GM12878 (cell line): ENCODE results near the gene TM4SF1. TPM values are rescaled to one million over a fixed set of nuclear protein-coding genes. Genes with fewer than 3 reads are reported as not detected.

Experiments
- ATAC-seq: fragments of 200-7000 bp; cut with Tn5 transposase; 3 replicates; pipeline ENCODE4 v1.9.1; 2020; ENCODE audit warnings: mild to moderate bottlenecking, moderate library complexity
- BruUV-seq: library from RNA; stranded (reverse); fragments of 400-500 nt; replicated peaks from 2 replicates; lab custom pipeline; 2021; lab: Mats Ljungman, UMichigan
- CTCF ChIA-PET: fragments of 300-600 bp; sonication (Branson Sonifier 250); formaldehyde crosslinking; extraction: SDS; loops from one replicate; lab custom pipeline; 2021; ENCODE audit warnings: inconsistent platforms; lab: Yijun Ruan, JAX
- POLR2A ChIA-PET: fragments of 350-600 bp; formaldehyde crosslinking; extraction: SDS; loops from one replicate; lab custom pipeline; 2021; ENCODE audit warnings: inconsistent platforms; lab: Charles Lee
- RAD21 ChIA-PET: fragments of 300-600 bp; sonication (Branson Sonifier 250); formaldehyde crosslinking; loops from one replicate; lab custom pipeline; 2023; ENCODE audit warnings: antibody characterized with exemption; ENCODE audit not compliant: unreplicated experiment; lab: Charles Lee
- SMC1A ChIA-PET: fragments of 300-600 bp; sonication (Branson Sonifier 250); formaldehyde crosslinking; loops from one replicate; lab custom pipeline; 2023; ENCODE audit not compliant: unreplicated experiment, uncharacterized antibody; lab: Charles Lee
- DNase-seq: peaks from one replicate; pipeline ENCODE4 v3.0.0-alpha.2; 2011; ENCODE audit warnings: low read depth, low spot score
- FAIRE-seq: peaks from 3 replicates; lab custom pipeline; 2011; peaks lifted over from hg19 to GRCh38; lab: Jason Lieb, UNC
- H2AFZ ChIP-seq: 2 replicates; pipeline ENCODE4 v1.6.0; 2011; ENCODE audit warnings: low read depth, low read length, control low read depth; ENCODE audit not compliant: control insufficient read depth
- H3K27ac ChIP-seq: 2 replicates; pipeline ENCODE4 v1.5.1; 2011; ENCODE audit warnings: control low read depth; ENCODE audit not compliant: control insufficient read depth, insufficient read depth
- H3K27me3 ChIP-seq, 2 experiments: replicated peaks in 1 of 2; 2 replicates each; pipeline versions ENCODE4 v1.6.0 to v1.6.1; 2011; ENCODE audit warnings: low read length in 1 of 2; ENCODE audit not compliant: control insufficient read depth in 2 of 2, insufficient read depth in 2 of 2
- H3K36me3 ChIP-seq, 2 experiments: 2 replicates each; pipeline ENCODE4 v1.5.1; 2011; ENCODE audit warnings: low read length in 1 of 2; ENCODE audit not compliant: control insufficient read depth in 2 of 2, insufficient read depth in 2 of 2
- H3K4me1 ChIP-seq: 2 replicates; pipeline ENCODE4 v1.6.1; 2011; ENCODE audit warnings: mild to moderate bottlenecking, low read length, moderate library complexity, mixed read lengths; ENCODE audit not compliant: control insufficient read depth, insufficient read depth
- H3K4me2 ChIP-seq: 2 replicates; pipeline ENCODE4 v1.6.0; 2011; ENCODE audit warnings: control low read depth; ENCODE audit not compliant: control insufficient read depth, insufficient read depth
- H3K4me3 ChIP-seq: fragments of 200-600 bp; sonication (generic); 2 replicates; pipeline ENCODE4 v1.5.1; 2016
- H3K79me2 ChIP-seq: 2 replicates; pipeline ENCODE4 v1.6.0; 2011; ENCODE audit warnings: low read length; ENCODE audit not compliant: control insufficient read depth, insufficient read depth
- H3K9ac ChIP-seq: 2 replicates; pipeline ENCODE4 v1.8.0; 2011; ENCODE audit warnings: low read length, control low read depth, mixed read lengths; ENCODE audit not compliant: control insufficient read depth, insufficient read depth
- H3K9me3 ChIP-seq: replicated peaks from 3 replicates; pipeline ENCODE4 v1.5.1; 2011; ENCODE audit warnings: mild to moderate bottlenecking, low read length; ENCODE audit not compliant: control insufficient read depth, insufficient read depth
- H4K20me1 ChIP-seq: 2 replicates; pipeline ENCODE4 v1.6.0; 2011; ENCODE audit not compliant: control insufficient read depth, insufficient read depth
- DPF2 ChIP-seq: fragments of 450-650 bp; IDR thresholded peaks from 2 replicates; pipeline ENCODE4 v1.6.1; 2017; ENCODE audit warnings: mild to moderate bottlenecking
- HCFC1 ChIP-seq: fragments of 150-350 bp; IDR thresholded peaks from 2 replicates; pipeline ENCODE4 v1.6.1; 2014; ENCODE audit warnings: low read length
- KAT2A ChIP-seq: conservative IDR thresholded peaks from 2 replicates; pipeline ENCODE4 v1.6.1; 2011; ENCODE audit warnings: low read depth, low read length; ENCODE audit not compliant: control insufficient read depth
- KLF5 ChIP-seq: fragments of 450-650 bp; IDR thresholded peaks from 2 replicates; pipeline ENCODE4 v1.6.1; 2014; ENCODE audit warnings: mild to moderate bottlenecking; ENCODE audit not compliant: partially characterized antibody
- MEF2A ChIP-seq: IDR thresholded peaks from 2 replicates; pipeline ENCODE4 v1.6.1; 2011; ENCODE audit warnings: low read depth, mild to moderate bottlenecking, low read length, moderate library complexity; ENCODE audit not compliant: insufficient read depth
- POLR2A ChIP-seq: IDR thresholded peaks from 2 replicates; pipeline ENCODE4 v1.6.1; 2011; ENCODE audit warnings: low read depth, mild to moderate bottlenecking, low read length
- SMC3 ChIP-seq: IDR thresholded peaks from 2 replicates; pipeline ENCODE4 v1.6.1; 2011; ENCODE audit warnings: low read length, improper control_type of control experiment, borderline replicate concordance
- SUPT20H ChIP-seq: IDR thresholded peaks from 2 replicates; pipeline ENCODE4 v1.6.1; 2011; ENCODE audit warnings: low read depth, mild to moderate bottlenecking, low read length, moderate library complexity, borderline replicate concordance; ENCODE audit not compliant: control insufficient read depth
- TBL1XR1 ChIP-seq: IDR thresholded peaks from 2 replicates; pipeline ENCODE4 v1.6.1; 2012; ENCODE audit warnings: low read depth, low read length, improper control_type of control experiment
- ZBTB4 ChIP-seq: fragments of 450-650 bp; formaldehyde crosslinking; IDR thresholded peaks from 2 replicates; pipeline ENCODE4 v1.4.0; 2022; ENCODE audit warnings: mild to moderate bottlenecking, moderate library complexity
- WGBS: methylation state at CpG from one replicate; pipeline ENCODE4 v1.1.6; 2016; ENCODE audit warnings: low lambda C conversion rate; ENCODE audit not compliant: insufficient replicate concordance, insufficient coverage; ENCODE audit errors: missing lambda C conversion rate; 5-methylcytosine and 5-hydroxymethylcytosine counted together
- in situ Hi-C: fragments of 300-500 bp; cut with MboI; formaldehyde crosslinking; loops from 9 replicates; pipeline ENCODE4 v1.14.3; 2018; ENCODE audit warnings: mixed read lengths
- intact Hi-C: fragments of 100-400 bp; cut with micrococcal nuclease; formaldehyde crosslinking; loops from one replicate; pipeline ENCODE4 v1.14.2; 2022; ENCODE audit not compliant: unreplicated experiment
- polyA plus RNA-seq, 11 experiments: library from polyadenylated mRNA; depleted of rRNA in 4 of 11; unstranded in 6 of 11; stranded (reverse) in 5 of 11; fragments of >200 nt; fragmentation: Nextera tagmentation in 4 of 11; fragmentation: Illumina TruSeq in 1 of 11; extraction: Ambion mirVana in 4 of 11; extraction: Trizol in 1 of 11; gene quantifications; 1 replicate in 1 of 11; 2 replicates in 10 of 11; pipeline versions ENCODE4 v1.2.1 to v1.2.3, GENCODE V29; 2011 to 2016; ENCODE audit warnings: inconsistent platforms in 2 of 11, missing spikeins in 2 of 11, low read depth in 1 of 11
- total RNA-seq, 4 experiments: library from RNA; depleted of rRNA in 3 of 4; stranded (reverse); fragments of >200 nt in 3 of 4; fragmentation: Illumina TruSeq in 1 of 4; extraction: Trizol in 1 of 4; gene quantifications; 2 replicates each; pipeline versions ENCODE4 v1.2.1 to v1.2.3, GENCODE V29; 2013 to 2021
- TF ChIP-seq, protein P1 (sequence below): IDR thresholded peaks from 2 replicates; pipeline ENCODE4 v1.6.1; 2012; ENCODE audit warnings: low read depth, low read length, improper control_type of control experiment

The TM4SF1 gene
- total and polyA plus RNA-seq, 10 of the 15 experiments (the other 5 are each of a cell fraction or from before 2014, with no cell fraction given) = 0.05 to 1.2 TPM; not detected in 8

GRCh38 chr3:149368201-149368673 is 9.2 kb downstream of the TM4SF1 start:
- no peak for ATAC-seq
- TF ChIP-seq, protein P1, sequence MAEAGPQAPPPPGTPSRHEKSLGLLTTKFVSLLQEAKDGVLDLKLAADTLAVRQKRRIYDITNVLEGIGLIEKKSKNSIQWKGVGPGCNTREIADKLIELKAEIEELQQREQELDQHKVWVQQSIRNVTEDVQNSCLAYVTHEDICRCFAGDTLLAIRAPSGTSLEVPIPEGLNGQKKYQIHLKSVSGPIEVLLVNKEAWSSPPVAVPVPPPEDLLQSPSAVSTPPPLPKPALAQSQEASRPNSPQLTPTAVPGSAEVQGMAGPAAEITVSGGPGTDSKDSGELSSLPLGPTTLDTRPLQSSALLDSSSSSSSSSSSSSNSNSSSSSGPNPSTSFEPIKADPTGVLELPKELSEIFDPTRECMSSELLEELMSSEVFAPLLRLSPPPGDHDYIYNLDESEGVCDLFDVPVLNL = no peak
- TF ChIP-seq HCFC1 (no peak), KAT2A (no peak), SUPT20H (no peak), TBL1XR1 (no peak), MEF2A (no peak), POLR2A (no peak), DPF2 (no peak), KLF5 (no peak), SMC3 (no peak), ZBTB4 (no peak)
- TF ChIP-seq, all 136 proteins: peak for 0
- in situ Hi-C loops (no loop called here), intact Hi-C loops (no loop called here)
- Histone ChIP-seq H3K9me3 (no peaks in the 10 kb centered on the region), H4K20me1 (no peaks in the 10 kb centered on the region), H3K27ac (no peak overlapping the region), H3K36me3 (no peaks in the 10 kb centered on the region), H3K9ac (no peak overlapping the region), H3K79me2 (no peaks in the 10 kb centered on the region), H3K27me3 (no peaks in the 10 kb centered on the region; a peak in 1 of 4 replicates), H3K4me1 (no peaks in the 10 kb centered on the region), H2AFZ (no peak overlapping the region), H3K4me3 (no peak overlapping the region), H3K4me2 (no peak overlapping the region)
- FAIRE-seq (no peak), DNase-seq (no peak)
- SMC1A ChIA-PET = no interaction called here
- POLR2A ChIA-PET = no interaction called here
- 55% methylated on average over 6 of the region's 6 CpGs for WGBS
- RAD21 ChIA-PET = no interaction called here
- CTCF ChIA-PET = no interaction called here
- BruUV-seq = no TSS peak
